ENCODE data around the gene FBF1.
A peak's percentile ranks its signal among the peaks of the same experiment; 100 is the strongest.

The FBF1 gene

GRCh38 chr17:75979705-75980187, 38.9 kb upstream of the FBF1 start:
- Histone ChIP-seq H3K27ac (ENCODE audit: low read length, poor library complexity, severe bottlenecking) (peak overlapping the region; percentile 93), H3K36me3 (ENCODE audit: control insufficient read depth in 1 of 2, insufficient read depth in 2 of 2, low read depth in 1 of 2, low read length in 2 of 2) (peaks cover 3 to 7% of the 10 kb centered on the region in 2 experiments), H3K4me1 (ENCODE audit: control insufficient read depth, insufficient read depth, low read depth, low read length) (peaks cover 5% of the 10 kb centered on the region), H4K91ac (ENCODE audit: low read length) (peak overlapping the region; percentile 70), H2BK5ac (ENCODE audit: low read depth, low read length, poor library complexity, severe bottlenecking) (peak overlapping the region; percentile 89), H4K8ac (ENCODE audit: low read length) (peak overlapping the region; percentile 98), H3K14ac (ENCODE audit: low read length in 2 of 2) (peak overlapping the region in 1 of 2 experiments; percentile 81), H2BK120ac (ENCODE audit: low read depth, low read length) (peak overlapping the region; percentile 89), H2BK15ac (ENCODE audit: low read depth, poor library complexity, severe bottlenecking) (peak overlapping the region; percentile 85), H3K9ac (ENCODE audit: low read length) (peak overlapping the region; percentile 99), H3K4me2 (ENCODE audit: low read length, poor library complexity, severe bottlenecking) (peak overlapping the region; percentile 88), H3K23ac (ENCODE audit: low read length in 2 of 2) (no peak overlapping the region), H2AFZ (ENCODE audit: low read depth, low read length) (no peak overlapping the region), H3K4me3 (ENCODE audit: insufficient read depth in 1 of 2, low read depth in 1 of 2, low read length in 2 of 2) (peak overlapping the region; percentile 56 to 99), H2AK5ac (ENCODE audit: low read length, severe bottlenecking) (peak overlapping the region; percentile 87), H3K18ac (ENCODE audit: low read depth in 1 of 2, low read length in 2 of 2) (peak overlapping the region; percentile 72 to 98), H3K79me1 (replicated peaks; ENCODE audit: low read length, poor library complexity, severe bottlenecking) (peaks cover 14% of the 10 kb centered on the region), H2BK12ac (ENCODE audit: low read length in 2 of 2) (no peak overlapping the region), H3K9me3 (ENCODE audit: control insufficient read depth, low read length) (no peaks in the 10 kb centered on the region), H3K27me3 (ENCODE audit: control insufficient read depth in 1 of 2, insufficient read depth in 1 of 2, low read length in 2 of 2) (no peaks in the 10 kb centered on the region), H3K4ac (ENCODE audit: low read depth in 1 of 2, low read length in 2 of 2) (peak overlapping the region; percentile 34 to 73)
- DNase-seq = peak; percentile 88
- WGBS = 13% methylated on average over 18 of the region's 19 CpGs

- Histone ChIP-seq H2BK5ac (ENCODE audit: low read depth, low read length, poor library complexity, severe bottlenecking) (peak within 1 kb of the TSS; percentile 97), H2AFZ (ENCODE audit: low read depth, low read length) (peak within 1 kb of the TSS; percentile 31), H2AK5ac (ENCODE audit: low read length, severe bottlenecking) (peak within 1 kb of the TSS; percentile 87), H3K27me3 (ENCODE audit: control insufficient read depth in 1 of 2, insufficient read depth in 1 of 2, low read length in 2 of 2) (no peaks in the 10 kb centered on the region), H3K4me1 (ENCODE audit: control insufficient read depth, insufficient read depth, low read depth, low read length) (peaks cover 5% of the 10 kb centered on the region), H3K9me3 (ENCODE audit: control insufficient read depth, low read length) (no peaks in the 10 kb centered on the region), H3K9ac (ENCODE audit: low read length) (peak within 1 kb of the TSS; percentile 99), H3K14ac (ENCODE audit: low read length in 2 of 2) (peak within 1 kb of the TSS; percentile 81 to 94), H2BK12ac (ENCODE audit: low read length in 2 of 2) (peak within 1 kb of the TSS in 1 of 2 experiments; percentile 86), H3K79me1 (replicated peaks; ENCODE audit: low read length, poor library complexity, severe bottlenecking) (peaks cover 15% of the 10 kb centered on the region), H3K4me2 (ENCODE audit: low read length, poor library complexity, severe bottlenecking) (peak within 1 kb of the TSS; percentile 88), H2BK120ac (ENCODE audit: low read depth, low read length) (peak within 1 kb of the TSS; percentile 89), H3K18ac (ENCODE audit: low read depth in 1 of 2, low read length in 2 of 2) (peak within 1 kb of the TSS; percentile 91 to 98), H3K4ac (ENCODE audit: low read depth in 1 of 2, low read length in 2 of 2) (peak within 1 kb of the TSS; percentile 73 to 98), H3K27ac (ENCODE audit: low read length, poor library complexity, severe bottlenecking) (peak within 1 kb of the TSS; percentile 93), H3K36me3 (ENCODE audit: control insufficient read depth in 1 of 2, insufficient read depth in 2 of 2, low read depth in 1 of 2, low read length in 2 of 2) (peaks cover 7 to 8% of the 10 kb centered on the region in 2 experiments), H4K8ac (ENCODE audit: low read length) (peak within 1 kb of the TSS; percentile 98), H3K23ac (ENCODE audit: low read length in 2 of 2) (no peak within 1 kb of the TSS), H2BK15ac (ENCODE audit: low read depth, poor library complexity, severe bottlenecking) (peak within 1 kb of the TSS; percentile 87), H3K4me3 (ENCODE audit: insufficient read depth in 1 of 2, low read depth in 1 of 2, low read length in 2 of 2) (peak within 1 kb of the TSS; percentile 71 to 99), H4K91ac (ENCODE audit: low read length) (peak within 1 kb of the TSS; percentile 70)
- peak; percentile 98 for DNase-seq
- 1% methylated on average over 72 of the region's 72 CpGs for WGBS
Measured at GRCh38 chr17:75978938-75979704, 38.3 kb upstream of the FBF1 start, which contains the start of the genes ACOX1 and TEN1. ACOX1 (minus strand) TSS chr17:75979166; CDS start chr17:75979073, 93 bp downstream. TEN1 (plus strand) TSS chr17:75979240; CDS start chr17:75986193, 6,953 bp downstream.

- no peak overlapping the region for H4K8ac ChIP-seq (ENCODE audit: low read length)
- no peaks in the 10 kb centered on the region for H3K27me3 ChIP-seq (ENCODE audit: control insufficient read depth in 1 of 2, insufficient read depth in 1 of 2, low read length in 2 of 2)
- H3K4ac ChIP-seq (ENCODE audit: low read depth in 1 of 2, low read length in 2 of 2) = no peak overlapping the region
- peak overlapping the region; percentile 45 for H3K4me2 ChIP-seq (ENCODE audit: low read length, poor library complexity, severe bottlenecking)
- no peak overlapping the region for H3K23ac ChIP-seq (ENCODE audit: low read length in 2 of 2)
- no peak for DNase-seq
- no peak overlapping the region for H2AFZ ChIP-seq (ENCODE audit: low read depth, low read length)
- no peak overlapping the region for H4K91ac ChIP-seq (ENCODE audit: low read length)
- no peak overlapping the region for H2BK12ac ChIP-seq (ENCODE audit: low read length in 2 of 2)
- H2BK120ac ChIP-seq (ENCODE audit: low read depth, low read length) = no peak overlapping the region
- H2BK15ac ChIP-seq (ENCODE audit: low read depth, poor library complexity, severe bottlenecking) = no peak overlapping the region
- no peaks in the 10 kb centered on the region for H3K9me3 ChIP-seq (ENCODE audit: control insufficient read depth, low read length)
- H3K27ac ChIP-seq (ENCODE audit: low read length, poor library complexity, severe bottlenecking) = no peak overlapping the region
- H3K18ac ChIP-seq (ENCODE audit: low read depth in 1 of 2, low read length in 2 of 2) = no peak overlapping the region
- peak overlapping the region; percentile 80 for H3K9ac ChIP-seq (ENCODE audit: low read length)
- H2AK5ac ChIP-seq (ENCODE audit: low read length, severe bottlenecking) = no peak overlapping the region
- WGBS = 90% methylated on average over 9 of the region's 9 CpGs
- H3K79me1 ChIP-seq (replicated peaks; ENCODE audit: low read length, poor library complexity, severe bottlenecking) = peaks cover 16% of the 10 kb centered on the region
- H3K4me3 ChIP-seq (ENCODE audit: insufficient read depth in 1 of 2, low read depth in 1 of 2, low read length in 2 of 2) = peak overlapping the region in 1 of 2 experiments; percentile 68
- H2BK5ac ChIP-seq (ENCODE audit: low read depth, low read length, poor library complexity, severe bottlenecking) = no peak overlapping the region
- no peak overlapping the region for H3K14ac ChIP-seq (ENCODE audit: low read length in 2 of 2)
- peaks cover 16 to 30% of the 10 kb centered on the region in 2 experiments for H3K36me3 ChIP-seq (ENCODE audit: control insufficient read depth in 1 of 2, insufficient read depth in 2 of 2, low read depth in 1 of 2, low read length in 2 of 2)
- peaks cover 4% of the 10 kb centered on the region for H3K4me1 ChIP-seq (ENCODE audit: control insufficient read depth, insufficient read depth, low read depth, low read length)
Measured at GRCh38 chr17:75976175-75976848, 35.5 kb upstream of the FBF1 start.

- peaks cover 17 to 34% of the 10 kb centered on the region in 2 experiments for H3K36me3 ChIP-seq (ENCODE audit: control insufficient read depth in 1 of 2, insufficient read depth in 2 of 2, low read depth in 1 of 2, low read length in 2 of 2)
- H3K9me3 ChIP-seq (ENCODE audit: control insufficient read depth, low read length) = no peaks in the 10 kb centered on the region
- H2BK5ac ChIP-seq (ENCODE audit: low read depth, low read length, poor library complexity, severe bottlenecking) = no peak overlapping the region
- no peak overlapping the region for H3K4ac ChIP-seq (ENCODE audit: low read depth in 1 of 2, low read length in 2 of 2)
- no peak overlapping the region for H2AK5ac ChIP-seq (ENCODE audit: low read length, severe bottlenecking)
- peak overlapping the region; percentile 80 for H3K9ac ChIP-seq (ENCODE audit: low read length)
- no peaks in the 10 kb centered on the region for H3K27me3 ChIP-seq (ENCODE audit: control insufficient read depth in 1 of 2, insufficient read depth in 1 of 2, low read length in 2 of 2)
- no peak overlapping the region for H4K91ac ChIP-seq (ENCODE audit: low read length)
- H3K4me3 ChIP-seq (ENCODE audit: insufficient read depth in 1 of 2, low read depth in 1 of 2, low read length in 2 of 2) = peak overlapping the region in 1 of 2 experiments; percentile 68
- peaks cover 15% of the 10 kb centered on the region for H3K79me1 ChIP-seq (replicated peaks; ENCODE audit: low read length, poor library complexity, severe bottlenecking)
- peaks cover 4% of the 10 kb centered on the region for H3K4me1 ChIP-seq (ENCODE audit: control insufficient read depth, insufficient read depth, low read depth, low read length)
- H4K8ac ChIP-seq (ENCODE audit: low read length) = no peak overlapping the region
- no peak overlapping the region for H3K18ac ChIP-seq (ENCODE audit: low read depth in 1 of 2, low read length in 2 of 2)
- H3K27ac ChIP-seq (ENCODE audit: low read length, poor library complexity, severe bottlenecking) = no peak overlapping the region
- H2BK120ac ChIP-seq (ENCODE audit: low read depth, low read length) = no peak overlapping the region
- no peak overlapping the region for H2AFZ ChIP-seq (ENCODE audit: low read depth, low read length)
- no peak for DNase-seq
- WGBS = 100% methylated on average over 4 of the region's 5 CpGs
- no peak overlapping the region for H3K23ac ChIP-seq (ENCODE audit: low read length in 2 of 2)
- no peak overlapping the region for H2BK15ac ChIP-seq (ENCODE audit: low read depth, poor library complexity, severe bottlenecking)
- no peak overlapping the region for H2BK12ac ChIP-seq (ENCODE audit: low read length in 2 of 2)
- no peak overlapping the region for H3K14ac ChIP-seq (ENCODE audit: low read length in 2 of 2)
- H3K4me2 ChIP-seq (ENCODE audit: low read length, poor library complexity, severe bottlenecking) = no peak overlapping the region
Measured at GRCh38 chr17:75975757-75976174, 34.9 kb upstream of the FBF1 start.

Data from mesenchymal stem cell (in vitro differentiated cells and primary cell).